LNCaP clone FGC (cell line): ENCODE data around the gene TNC.

ENCODE experiments used
- DNase-seq: peaks from one replicate; pipeline ENCODE4 v3.0.0-alpha.2; 2011; ENCODE audit warnings: low read depth
- H3K4me3 ChIP-seq: 2 replicates; pipeline ENCODE4 v1.5.1; 2011; ENCODE audit warnings: mild to moderate bottlenecking, low read depth, low read length, control low read depth
- TF ChIP-seq, protein P1 (sequence below): IDR thresholded peaks from 2 replicates; pipeline ENCODE4 v1.5.1; 2012; ENCODE audit warnings: mild to moderate bottlenecking; ENCODE audit not compliant: control insufficient read depth, insufficient read depth; ENCODE audit errors: extremely low read depth

Gene TNC

DNA sequence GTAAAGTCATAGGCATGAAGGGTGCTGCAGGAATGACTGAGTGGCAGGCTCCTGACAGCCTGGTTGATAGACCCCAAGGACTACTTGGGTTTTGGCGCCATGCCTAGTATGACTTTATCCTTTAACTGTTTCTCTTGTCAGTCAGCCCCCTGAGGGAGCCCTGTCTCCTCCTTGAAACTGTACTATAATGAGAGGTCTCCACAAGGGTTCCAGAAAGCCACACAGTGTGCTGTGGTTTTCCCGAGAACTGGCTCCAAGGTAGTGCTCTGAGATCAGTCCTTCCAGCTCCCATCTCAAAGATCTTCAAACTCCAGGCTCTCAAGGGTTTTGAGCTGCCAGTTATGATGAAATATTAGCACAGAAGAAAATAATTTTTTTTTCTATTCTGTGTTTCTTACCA, 26.7 kb upstream of the TNC start:
- TF ChIP-seq, protein P1, sequence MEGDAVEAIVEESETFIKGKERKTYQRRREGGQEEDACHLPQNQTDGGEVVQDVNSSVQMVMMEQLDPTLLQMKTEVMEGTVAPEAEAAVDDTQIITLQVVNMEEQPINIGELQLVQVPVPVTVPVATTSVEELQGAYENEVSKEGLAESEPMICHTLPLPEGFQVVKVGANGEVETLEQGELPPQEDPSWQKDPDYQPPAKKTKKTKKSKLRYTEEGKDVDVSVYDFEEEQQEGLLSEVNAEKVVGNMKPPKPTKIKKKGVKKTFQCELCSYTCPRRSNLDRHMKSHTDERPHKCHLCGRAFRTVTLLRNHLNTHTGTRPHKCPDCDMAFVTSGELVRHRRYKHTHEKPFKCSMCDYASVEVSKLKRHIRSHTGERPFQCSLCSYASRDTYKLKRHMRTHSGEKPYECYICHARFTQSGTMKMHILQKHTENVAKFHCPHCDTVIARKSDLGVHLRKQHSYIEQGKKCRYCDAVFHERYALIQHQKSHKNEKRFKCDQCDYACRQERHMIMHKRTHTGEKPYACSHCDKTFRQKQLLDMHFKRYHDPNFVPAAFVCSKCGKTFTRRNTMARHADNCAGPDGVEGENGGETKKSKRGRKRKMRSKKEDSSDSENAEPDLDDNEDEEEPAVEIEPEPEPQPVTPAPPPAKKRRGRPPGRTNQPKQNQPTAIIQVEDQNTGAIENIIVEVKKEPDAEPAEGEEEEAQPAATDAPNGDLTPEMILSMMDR = no peak
- DNase-seq = no peak
- H3K4me3 ChIP-seq = no peak overlapping the region

DNA sequence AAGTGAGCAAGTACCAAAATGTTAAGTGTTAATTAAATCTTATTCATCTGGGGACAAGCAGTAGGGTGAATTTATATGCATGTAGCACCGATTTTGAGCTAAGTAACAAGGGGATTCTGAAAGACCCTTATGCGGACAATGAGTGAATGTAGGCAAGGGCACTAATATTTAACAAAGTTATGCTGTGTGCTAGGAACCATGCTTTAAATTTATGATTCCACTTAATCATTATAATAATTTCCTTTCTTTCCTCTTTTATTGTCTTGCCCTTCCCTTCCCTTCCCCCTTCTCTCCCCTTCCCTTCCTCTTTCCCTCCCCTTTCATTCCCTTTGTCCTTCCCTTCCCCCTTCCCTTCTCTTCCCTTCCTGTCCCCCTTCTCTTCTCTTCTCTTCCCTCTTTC, 25.7 kb upstream of the TNC start:
- DNase-seq = no peak
- TF ChIP-seq, protein P1 = no peak

DNA sequence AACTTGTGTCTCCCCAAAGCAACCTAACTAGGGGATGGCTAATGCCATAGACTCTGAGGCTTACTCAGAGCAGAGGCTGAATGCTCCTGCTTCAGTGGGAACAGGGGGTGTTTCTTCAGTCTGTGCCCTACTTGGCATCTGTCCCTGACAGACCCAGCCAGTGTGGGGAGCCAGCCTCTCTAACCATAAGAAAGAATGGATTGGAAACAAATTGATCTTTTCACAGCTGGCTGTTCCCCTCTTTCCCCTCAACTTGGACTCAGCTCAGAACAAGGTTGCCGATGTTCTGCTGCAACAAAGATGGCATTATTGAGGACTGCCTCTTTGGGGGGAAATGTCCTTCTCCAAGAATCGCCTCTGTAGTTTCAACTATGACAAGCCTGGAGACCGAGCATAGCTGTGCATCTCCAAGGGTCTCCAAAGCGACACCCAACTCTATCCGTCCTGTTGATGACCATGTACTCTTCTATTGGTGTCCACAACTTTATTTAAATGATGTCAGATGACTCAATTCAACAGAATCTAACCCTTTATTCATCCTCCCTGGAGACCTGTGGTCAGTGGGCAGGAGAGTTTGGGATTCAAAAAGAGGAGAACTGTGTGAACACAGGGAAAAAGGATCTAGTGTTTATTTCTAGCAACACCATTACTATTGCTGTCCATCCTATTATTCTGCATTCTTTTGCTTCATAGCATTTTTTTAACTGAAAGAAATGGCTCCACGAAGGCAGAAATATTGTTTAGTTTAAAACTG, 24.7 kb upstream of the TNC start:
- TF ChIP-seq, protein P1 = no peak
- no peak overlapping the region for H3K4me3 ChIP-seq
- DNase-seq = no peak

More for the DNA sequence above, 25.7 kb upstream of the TNC start:
- no peak overlapping the region for H3K4me3 ChIP-seq

DNA sequence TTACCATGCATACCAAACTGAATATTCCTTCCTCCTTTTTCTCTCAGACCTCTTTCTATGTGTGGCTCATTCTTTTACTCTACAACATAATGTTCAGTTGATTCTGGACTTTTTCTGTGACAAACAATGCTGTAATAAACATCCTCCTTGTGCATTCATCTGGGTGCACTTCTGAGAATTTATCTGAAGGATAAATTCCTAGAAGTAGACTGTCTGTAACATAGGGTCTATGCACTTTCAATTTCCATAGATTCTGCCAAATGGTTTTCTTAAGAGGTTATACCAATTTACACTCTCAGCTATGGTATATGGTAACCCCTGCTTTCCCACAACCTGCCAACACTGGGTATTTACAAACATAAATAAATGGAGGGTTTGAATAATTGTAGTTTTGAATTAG, 24.1 kb upstream of the TNC start:
- no peak overlapping the region for H3K4me3 ChIP-seq
- DNase-seq = no peak
- TF ChIP-seq, protein P1 = no peak

DNA sequence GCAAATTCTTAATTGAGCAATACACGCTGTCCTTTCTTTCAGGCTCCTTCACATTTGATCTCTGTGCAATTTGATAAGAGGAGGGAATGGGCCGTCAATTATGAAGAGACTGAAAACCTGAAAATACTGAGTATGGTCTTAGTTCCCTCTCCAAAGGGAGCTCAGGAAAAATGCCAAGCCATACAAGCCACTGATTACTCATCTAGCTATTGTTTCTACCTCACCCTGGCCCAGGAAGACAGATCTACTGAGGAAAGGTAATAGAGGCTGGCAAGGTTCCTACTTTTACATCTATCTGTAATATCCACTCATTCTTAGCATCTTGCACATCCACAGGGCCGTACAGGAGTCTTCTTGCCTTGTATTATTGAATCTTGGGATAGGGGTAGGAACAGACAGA, 23.7 kb upstream of the TNC start:
- TF ChIP-seq, protein P1 = no peak
- H3K4me3 ChIP-seq = no peak overlapping the region
- no peak for DNase-seq

DNA sequence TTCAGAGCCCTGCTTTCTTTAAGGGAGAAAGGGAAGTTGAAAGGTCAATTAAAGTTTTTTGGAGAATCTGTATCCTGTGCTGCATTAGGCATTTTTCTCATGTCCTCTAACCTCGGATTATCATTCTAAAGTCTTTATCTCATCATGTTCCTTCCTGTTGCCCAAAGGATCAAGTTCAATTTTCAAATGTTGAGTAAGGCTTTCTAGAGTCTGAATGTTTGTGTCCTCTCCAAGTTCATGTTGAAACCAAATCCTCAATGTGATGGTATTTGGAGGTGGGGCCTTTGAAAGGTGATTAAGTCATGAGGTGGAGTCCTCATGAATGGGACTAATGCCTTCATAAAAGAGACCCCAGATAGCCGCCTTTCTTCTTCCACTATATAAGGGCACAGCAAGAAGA, 20.2 kb upstream of the TNC start:
- TF ChIP-seq, protein P1 = no peak
- DNase-seq = no peak
- no peak overlapping the region for H3K4me3 ChIP-seq

DNA sequence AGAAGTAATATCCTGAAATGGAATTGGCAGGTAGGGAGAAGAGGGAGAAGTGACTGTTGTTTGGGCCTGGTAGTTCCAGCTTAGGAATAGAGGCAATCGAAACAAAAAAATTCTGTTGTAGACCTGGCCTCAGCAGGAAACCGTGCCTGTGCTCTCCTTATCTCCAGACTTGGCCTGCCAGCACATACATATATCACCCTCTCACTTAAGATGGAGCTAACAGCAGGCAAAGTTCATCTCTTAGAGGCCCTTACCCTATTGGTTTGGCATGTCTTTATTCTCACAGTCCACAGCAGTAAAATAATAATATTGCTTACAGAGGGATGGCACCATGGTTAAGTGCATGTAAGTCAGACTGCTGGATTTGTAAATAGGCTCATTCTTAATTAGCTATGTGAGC, 19.6 kb upstream of the TNC start:
- DNase-seq = no peak
- H3K4me3 ChIP-seq = no peak overlapping the region
- TF ChIP-seq, protein P1 = no peak
